HG03469 (cell line): ENCODE data around the gene ATXN7L3.
"Not testable (repeated sequence)": the region's sequence is repeated elsewhere in the genome, so short reads cannot be mapped to it uniquely, and the experiment has no call there.

Source experiments
- ATAC-seq: cut with Tn5 transposase; IDR thresholded peaks from one replicate; pipeline ENCODE4 v1.9.1; 2021; ENCODE audit warnings: mild to moderate bottlenecking, moderate library complexity, moderate number of reproducible peaks; ENCODE audit not compliant: unreplicated experiment

The ATXN7L3 gene, protein sequence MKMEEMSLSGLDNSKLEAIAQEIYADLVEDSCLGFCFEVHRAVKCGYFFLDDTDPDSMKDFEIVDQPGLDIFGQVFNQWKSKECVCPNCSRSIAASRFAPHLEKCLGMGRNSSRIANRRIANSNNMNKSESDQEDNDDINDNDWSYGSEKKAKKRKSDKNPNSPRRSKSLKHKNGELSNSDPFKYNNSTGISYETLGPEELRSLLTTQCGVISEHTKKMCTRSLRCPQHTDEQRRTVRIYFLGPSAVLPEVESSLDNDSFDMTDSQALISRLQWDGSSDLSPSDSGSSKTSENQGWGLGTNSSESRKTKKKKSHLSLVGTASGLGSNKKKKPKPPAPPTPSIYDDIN

DNA sequence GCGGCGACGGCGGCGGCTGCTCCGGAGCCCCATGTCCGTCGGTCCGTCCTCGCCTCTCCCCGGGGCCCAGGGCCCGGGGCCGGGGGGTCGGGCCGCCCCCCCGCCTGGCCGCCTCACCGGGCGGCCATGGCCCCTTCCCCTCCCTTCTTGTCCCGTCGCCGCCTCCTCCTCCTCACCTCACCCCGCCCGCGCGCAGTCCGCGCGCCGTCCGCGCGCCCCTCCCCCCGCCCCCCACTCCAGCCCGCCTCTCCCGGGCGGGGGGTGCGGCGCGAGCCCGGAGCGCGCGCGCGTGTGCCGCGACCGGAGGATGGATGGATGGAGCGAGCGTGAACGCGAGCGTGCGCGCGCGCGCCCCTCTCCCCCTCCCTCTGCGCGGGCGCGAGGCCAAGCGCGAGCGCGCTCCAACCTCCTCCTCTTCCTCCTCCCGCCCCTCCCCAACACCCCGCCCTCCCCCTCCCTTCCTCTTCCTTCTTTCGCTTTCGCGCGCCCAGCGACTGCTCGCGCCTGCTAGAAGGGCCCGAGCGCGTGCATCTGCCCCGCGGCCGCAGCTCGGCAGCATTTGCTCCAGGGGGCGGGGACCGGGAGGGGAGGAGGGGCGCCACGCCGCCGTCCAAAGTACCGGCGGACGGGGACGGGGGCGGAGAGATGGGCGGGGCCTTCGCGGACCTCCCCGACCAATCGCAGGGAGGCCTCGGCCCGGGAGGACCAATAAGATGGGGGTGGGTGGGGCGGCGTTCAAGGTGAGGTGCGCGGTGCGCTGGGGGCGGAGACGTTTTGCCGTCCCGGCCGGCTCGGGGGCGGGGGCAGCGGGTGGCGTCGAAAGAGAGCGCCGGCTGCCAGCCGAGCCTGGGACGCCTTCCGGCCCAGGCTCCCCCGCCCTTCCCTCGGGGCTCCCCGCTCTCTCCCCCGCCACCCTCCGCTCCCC, at the start of gene ATXN7L3:
Gene ATXN7L3 (minus strand): TSS at position 332 of the 925 bp plus-strand sequence. CDS start 1,814 bp downstream, outside the sequence.
- peak; percentile 43 for ATAC-seq

DNA sequence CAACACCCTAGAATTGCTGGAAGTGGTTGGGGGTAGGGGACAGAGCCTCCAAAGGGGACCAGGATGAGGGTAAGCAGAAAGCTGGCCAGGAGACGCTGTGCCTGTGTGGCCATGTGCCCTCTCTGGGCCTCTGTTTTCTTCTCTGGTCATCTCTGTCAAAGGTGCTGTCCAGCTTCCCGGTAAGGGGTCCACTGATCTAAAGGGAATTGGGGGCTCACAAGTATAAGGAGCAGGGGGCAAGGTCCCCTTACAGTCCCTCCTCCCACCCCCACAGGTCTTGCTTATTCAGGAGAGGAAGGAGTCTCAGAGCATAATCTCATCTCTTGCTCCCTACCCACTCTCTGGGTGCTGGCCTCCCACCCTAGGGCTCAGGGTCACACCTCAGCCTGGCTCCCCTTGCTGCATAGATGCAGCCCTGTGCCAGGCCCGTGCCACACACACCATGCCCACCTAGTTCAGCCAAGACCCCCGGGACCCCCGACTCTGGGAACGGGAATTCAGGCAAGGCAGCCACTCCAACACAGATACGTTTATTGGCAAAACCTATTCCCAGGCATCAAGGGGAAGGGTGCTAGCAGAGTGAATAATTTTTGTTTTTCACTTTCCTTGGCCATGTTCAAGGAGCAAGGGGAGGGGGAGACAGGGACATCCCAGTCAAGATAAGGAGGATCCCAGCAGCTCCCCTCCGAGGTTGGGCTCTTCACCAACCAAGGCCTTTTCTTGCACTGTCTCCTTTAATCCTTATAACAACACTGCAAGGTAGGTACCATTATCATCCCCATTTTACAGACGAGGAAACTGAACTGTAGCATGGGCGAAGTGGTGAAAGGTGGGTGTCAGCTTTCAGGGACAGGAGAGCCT, 48.4 kb upstream of the ATXN7L3 start:
- no peak for ATAC-seq

DNA sequence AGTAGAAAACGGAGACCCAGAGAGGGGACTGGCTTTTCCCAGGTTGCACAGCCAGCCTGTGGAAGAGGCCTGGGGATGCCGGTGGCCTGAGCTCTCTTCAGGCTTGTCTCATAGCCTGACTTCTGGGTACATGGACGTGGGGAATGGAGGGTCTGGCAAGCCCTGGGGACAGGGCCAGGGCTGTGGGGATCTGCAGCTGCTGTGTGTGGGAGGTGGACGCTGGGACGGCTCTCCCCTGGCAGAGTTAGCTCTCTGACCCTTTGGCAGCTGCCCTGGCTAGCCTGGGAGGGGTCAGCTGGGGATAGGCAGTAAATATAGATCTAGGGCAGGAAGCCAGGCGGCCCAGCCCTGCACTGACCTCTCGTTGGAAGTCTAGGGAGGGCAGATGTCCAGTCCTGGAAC, 47.8 kb upstream of the ATXN7L3 start:
- ATAC-seq: no peak

DNA sequence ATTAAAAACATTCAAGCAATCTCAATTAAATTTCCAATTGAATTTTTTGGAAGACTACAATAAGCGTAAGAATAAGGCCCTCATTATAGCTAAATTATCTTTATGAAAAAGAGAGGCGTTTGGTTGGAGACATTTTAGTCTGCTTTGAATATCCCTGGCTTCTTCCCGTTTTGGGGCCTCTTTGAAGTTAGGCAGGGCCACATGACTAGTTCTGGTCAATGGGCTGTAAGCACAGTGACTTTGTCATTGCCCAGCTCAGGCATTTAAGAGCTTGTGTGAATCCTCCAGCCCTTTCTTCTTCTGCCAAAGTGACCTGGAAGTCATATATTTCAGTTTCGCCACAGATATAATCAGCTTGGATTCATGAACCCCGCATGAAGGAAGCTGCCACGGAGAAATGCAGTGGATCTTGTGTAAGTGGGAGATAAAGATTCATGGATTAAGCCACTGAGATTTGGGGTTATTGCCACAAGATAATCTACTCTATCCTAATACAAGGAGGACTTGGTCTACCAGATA, 41.5 kb upstream of the ATXN7L3 start:
- no peak for ATAC-seq

DNA sequence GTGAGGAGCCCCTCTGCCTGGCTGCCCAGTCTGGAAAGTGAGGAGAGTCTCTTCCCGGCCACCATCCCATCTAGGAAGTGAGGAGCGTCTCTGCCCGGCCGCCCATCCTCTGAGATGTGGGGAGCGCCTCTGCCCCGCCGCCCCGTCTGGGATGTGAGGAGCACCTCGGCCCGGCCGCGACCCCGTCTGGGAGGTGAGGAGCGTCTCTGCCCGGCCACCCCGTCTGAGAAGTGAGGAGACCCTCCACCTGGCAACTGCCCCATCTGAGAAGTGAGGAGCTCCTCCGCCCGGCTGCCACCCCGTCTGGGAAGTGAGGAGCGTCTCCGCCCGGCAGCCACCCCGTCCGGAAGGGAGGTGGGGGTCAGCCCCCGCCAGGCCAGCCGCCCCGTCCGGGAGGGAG, 38.2 kb upstream of the ATXN7L3 start:
- ATAC-seq: not testable (repeated sequence)

DNA sequence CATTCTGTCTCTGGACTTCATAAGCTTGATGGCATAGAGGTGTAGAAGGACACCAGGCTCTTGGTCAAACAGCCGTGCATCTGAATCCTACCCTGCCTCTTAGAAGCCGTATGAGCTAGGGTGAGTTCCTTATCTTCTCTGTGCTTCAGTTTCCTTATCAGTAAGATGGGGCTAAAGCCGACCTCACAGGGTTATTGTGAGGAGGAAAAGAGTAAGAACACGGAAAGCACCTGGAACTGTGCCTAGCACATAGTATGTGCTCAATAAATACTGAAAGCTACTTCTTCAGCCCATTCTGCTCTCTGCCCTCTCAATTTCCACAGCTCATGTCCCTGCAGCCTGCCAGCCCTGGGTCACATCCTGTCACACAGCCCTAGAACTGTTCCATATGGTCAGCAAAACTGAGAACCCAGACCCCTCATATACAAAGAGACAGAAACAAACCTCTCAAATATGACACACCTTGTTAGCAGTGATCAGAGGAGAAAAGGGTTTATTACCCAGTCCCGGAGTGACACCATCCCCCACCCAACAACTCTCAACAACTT, 36.8 kb upstream of the ATXN7L3 start:
- no peak for ATAC-seq

DNA sequence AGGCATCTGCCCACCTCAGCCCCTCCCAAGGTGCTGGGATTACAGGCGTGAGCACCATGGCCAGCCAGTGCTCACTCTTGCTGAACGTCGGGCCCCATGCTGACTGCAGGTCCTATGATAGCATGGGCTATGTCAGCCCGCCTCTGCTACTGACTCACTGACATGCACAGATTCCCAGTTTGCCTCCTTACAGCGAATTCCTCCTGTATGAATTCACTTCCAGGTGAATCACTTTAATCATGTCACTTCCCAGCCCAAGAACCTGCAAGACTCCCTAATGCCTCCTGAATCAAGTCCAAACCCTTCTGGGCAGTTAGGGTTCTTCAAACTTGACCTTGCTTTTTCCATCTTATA, 35.9 kb upstream of the ATXN7L3 start:
- ATAC-seq: no peak

DNA sequence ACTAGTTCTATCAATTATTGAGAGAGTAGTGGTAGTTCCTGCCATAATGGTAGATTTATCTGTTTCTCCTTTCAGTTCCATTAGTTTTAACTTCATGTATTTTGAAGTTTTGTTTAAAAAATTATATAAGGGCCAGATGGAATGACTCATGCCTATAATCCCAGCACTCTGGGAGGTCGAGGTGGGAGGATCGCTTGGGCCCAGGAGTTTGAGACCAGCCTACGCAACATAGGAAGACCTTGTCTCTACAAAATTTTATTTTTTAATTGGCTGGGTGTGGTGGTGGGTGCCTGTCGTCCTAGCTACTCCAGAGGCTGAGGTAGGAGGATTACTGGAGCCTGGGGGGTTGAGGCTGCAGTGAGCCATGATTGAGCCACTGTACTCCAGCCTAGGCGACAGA, 33.9 kb upstream of the ATXN7L3 start:
- ATAC-seq: no peak

DNA sequence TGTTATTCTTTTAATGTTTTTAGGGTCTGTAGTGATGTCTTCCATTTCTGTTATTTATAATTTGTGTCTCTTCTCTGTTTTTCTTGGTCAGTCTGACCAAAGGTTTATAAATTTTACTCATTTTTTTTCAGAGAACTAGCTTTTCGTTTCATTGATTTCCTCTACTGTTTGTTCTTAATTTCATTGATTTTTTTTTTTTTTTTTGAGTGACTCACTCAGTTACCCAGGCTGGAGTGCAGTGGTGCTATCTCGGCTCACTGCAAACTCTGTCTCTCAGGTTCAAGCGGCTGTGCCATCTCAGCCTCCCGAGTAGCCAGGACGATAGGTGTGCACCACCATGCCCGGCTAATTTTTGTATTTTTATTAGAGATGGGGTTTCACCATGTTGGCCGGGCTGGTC, 32.4 kb upstream of the ATXN7L3 start:
- no peak for ATAC-seq

DNA sequence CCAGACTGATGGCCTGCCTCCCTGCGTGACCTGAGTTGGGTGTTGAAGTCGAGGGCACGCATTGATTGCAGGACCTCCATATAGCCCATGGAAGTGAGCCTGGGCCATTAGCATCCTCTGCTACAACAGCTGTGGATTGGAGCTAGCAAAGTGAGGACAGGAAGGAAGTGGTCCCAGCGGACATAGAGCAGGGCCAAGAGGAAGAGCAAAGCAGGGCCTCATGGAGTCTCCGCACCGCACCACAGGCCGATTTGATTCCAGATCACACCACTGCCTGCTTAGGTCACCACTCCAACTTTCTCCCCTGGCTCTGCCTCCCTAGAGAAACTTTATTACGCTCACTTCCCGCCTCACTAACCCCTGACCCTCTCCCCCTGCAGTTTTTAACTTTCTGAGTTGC, 30.5 kb upstream of the ATXN7L3 start:
- ATAC-seq: no peak

DNA sequence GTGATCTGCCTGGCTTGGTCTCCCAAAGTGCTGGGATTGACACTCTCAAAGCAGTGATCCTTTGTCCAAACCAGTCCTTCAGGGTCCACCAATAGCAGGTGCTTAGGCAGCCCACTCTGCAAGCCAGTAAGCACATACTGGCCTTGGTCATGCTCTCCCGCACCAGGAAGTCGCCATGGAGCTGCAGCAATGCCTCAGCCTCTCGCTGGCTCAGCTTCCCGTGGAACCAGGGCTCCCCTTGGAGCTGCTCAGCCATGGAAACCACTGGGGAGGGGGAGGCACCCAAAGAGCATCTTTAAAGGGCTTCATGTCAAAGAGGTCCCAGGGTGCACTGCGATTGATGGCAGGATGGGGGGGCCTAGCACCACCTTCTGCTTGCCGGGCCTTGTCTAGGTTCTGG, 29.4 kb upstream of the ATXN7L3 start:
- no peak for ATAC-seq

DNA sequence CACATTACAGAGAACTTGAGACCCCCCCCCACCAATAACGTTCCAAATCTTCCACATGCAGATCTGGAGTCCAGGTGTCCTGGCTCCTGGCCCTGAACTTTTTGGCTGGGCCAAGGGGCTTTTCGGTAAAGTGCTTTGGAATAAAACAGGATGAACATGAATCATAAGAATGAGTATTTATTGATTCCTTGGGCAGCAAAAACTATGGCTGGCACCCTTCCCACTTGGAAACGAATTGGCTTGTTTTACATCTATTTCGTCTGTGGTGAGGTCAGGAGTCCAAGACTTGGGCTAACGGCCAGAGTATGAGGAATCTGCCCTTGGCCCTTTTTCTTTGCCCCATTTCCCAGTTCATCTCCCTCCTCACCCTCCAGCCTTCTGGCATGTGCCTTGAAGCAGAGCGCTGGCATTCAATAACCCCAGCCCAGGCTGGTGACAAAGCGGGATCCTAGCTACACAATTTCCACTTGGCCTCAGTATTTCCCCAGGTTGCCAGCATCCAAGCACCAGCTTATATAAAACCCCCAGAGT, 23.9 kb upstream of the ATXN7L3 start:
- no peak for ATAC-seq

DNA sequence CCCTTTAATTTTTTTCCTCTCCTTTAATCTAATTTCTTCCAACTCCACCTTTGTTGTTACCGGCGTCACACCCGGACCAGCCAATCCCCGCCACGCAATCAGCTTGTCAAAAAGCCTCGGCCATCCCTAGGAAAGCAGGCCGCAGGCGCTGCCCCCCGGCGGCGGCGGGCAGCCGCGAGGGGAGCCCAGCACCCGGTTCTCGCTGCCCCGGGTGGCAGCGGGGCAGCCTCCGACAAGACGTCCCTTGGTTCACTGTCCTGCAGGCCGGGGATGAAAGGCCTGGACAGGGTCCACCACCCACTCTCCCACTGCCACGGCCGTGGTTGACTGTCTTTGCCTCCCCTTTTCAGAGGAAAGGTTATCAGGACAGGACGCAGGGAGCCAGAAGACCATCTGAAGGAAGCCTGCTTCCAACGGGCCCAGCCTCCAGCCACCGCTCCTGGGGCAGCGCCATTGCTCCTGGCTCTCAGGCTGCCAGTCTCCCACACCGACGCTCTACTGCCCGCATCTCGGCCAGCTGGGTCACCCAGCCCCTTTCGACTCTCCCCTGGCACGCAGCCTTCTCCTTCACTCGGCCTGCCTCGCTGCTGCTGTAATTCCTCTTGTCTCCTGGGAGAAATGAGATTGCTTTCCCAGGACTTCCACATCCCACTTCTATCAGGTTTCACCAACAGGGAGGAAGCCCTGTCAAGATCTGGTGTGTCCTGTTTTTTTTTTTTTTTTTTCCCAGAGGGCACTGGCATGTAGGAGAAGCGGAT, 22.6 kb upstream of the ATXN7L3 start:
- ATAC-seq: no peak

DNA sequence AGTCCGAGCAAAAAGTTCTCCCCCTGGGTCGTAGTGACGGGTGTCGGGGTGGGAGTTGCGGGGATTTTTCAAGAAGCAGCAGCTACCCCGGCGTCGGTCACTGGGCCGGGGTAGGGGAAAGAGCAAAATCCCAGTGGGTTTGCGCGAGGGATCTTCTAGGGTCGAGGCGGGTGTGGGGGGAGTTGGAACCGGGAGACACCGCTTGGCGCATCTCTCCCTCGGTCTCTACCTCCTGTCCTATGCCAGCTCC, 22.1 kb upstream of the ATXN7L3 start:
- ATAC-seq: no peak

DNA sequence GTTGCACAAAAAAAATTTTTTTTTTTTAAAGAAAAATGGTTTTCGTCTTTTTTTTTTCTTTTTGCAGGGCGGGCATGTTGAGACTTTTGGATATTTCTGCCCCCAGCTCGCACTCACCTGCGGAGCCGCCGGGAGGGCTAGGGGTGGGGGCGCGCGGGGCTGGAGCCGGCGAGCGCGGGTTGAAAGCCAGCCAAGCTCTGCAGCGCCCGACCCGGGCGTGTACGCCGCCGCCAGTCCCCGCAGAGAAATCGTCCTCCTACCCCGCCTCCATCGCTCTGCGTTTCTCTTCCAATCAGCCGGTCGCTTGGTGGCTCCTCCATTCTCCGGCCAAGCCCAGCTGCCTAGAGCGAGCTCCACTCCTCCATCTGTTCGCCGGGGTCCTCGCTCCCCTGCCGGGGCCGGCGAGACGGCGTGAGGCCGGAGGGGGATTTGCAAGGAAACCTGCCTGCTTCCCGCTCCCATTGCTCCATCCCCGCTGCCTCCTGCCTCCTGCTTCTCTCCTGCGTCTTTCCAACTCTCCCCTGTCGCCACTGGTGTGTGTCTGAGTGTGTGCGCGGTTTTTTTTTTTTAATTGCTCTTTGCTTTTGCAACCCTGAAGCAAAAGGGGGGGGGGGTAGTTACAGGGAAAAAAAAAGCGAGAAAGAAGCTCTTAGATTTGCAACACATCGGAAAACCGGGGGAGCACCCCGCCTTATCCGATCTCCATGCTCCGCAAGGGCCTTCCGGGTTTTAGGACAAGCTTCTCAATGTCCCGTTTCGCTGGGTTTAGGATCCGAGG, 21.6 kb upstream of the ATXN7L3 start:
- ATAC-seq: no peak

DNA sequence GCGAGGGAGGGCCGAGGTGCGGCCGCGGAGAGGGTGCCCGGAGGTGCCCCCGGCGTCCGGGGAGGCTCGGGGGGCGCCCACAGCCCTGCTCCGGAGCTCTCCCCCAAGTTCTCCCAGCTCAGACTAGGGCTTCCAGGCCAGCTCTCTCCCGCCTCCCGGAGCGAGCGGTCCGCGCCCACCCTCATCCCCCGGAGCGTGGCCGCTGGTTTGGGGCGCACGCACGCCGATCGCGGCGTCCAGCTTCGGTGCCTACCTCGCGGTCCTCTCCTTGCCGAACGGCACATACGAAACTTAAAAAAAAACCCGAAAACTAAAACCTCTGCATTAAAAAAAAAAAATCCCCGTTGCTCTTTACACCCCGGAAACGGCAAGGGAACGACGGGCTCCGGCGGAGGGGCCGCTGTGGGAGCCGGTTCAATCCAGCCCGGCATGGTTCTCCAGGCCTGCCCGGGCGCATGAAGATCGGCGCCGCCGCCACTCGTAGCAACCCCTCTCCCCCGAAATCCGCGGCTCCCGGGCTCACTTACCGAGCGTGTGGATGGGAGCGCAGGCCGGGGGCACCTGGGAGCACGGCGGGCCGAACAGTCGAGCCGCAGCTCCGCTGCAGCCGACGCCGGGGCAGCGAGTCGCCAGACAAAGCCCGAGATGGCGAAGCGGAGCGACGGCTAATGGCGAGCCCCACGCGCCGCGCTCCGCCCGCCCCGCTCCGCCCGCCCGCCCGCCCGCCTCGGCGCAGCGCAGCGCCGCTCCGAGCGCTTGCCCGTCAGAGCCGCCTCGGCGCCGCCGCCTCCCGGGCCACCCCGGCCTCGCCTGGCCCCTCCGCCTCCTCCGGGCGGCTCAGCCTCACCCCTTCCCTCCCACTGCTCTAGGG, 20.8 kb upstream of the ATXN7L3 start:
- no peak for ATAC-seq

DNA sequence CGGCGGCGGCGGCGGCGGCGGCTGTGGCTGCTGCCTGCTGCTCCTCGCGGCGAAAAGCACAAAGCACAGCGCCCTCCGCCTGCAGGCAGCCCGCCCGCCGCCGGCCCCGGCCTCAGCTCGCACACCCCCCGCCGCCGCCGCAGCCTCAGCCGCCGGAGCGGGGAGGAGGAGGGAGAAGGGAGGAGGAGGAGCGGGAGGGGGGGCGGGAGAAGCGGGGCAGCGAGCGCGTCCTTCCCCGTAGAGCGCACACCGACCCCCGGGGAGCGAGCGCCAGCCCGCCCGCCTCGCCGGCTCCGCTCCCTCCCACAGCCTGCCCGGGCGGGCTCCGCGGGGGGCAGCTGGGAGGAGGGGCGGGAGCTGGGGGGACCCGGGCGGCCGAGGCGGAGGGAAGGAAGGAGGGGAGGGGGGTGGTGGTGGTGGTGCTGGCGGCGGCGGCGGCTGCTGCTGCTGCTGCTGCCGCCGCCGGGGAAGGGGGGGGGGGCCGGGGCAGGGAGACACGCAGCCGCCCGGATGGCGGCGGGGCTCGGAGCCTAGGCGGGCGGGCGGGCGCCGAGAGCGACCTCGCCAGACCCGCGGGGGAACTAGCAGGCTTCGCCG, 20.0 kb upstream of the ATXN7L3 start, which contains the start of gene UBTF:
Gene UBTF (minus strand): TSS at position 60 of the 597 bp plus-strand sequence. CDS start 1,446 bp downstream, outside the sequence.
- ATAC-seq: no peak
